Measurements from ENCODE around the gene CENPVL2.
"Not testable (repeated sequence)": the region's sequence is repeated elsewhere in the genome, so short reads cannot be mapped to it uniquely, and the experiment has no call there.

CENPVL2 gene

DNA sequence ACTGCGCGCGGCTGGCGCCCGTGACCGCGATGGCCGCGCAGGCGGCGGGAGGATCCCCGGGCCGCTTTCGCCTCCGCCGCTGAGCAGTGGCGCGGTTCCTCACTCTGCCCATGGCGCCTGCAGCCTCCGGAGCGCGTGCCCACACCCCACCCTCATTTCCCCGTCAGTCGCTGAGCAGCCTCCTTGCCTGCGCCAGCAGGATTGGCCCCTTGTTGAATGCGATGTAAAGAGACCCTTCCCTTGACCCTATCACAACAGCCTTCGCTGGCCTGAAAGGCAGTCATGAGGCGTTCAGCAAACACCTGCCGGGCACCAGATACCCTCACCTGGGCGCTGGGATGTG is at the start of gene CENPVL2:
CENPVL2 (minus strand) TSS at position 112 of the 343 bp plus-strand sequence; CDS start at position 112, 0 bp downstream.
- in situ Hi-C loops (cut with MboI; ENCODE audit: low sequenced_read_pairs) = not testable (repeated sequence)

DNA sequence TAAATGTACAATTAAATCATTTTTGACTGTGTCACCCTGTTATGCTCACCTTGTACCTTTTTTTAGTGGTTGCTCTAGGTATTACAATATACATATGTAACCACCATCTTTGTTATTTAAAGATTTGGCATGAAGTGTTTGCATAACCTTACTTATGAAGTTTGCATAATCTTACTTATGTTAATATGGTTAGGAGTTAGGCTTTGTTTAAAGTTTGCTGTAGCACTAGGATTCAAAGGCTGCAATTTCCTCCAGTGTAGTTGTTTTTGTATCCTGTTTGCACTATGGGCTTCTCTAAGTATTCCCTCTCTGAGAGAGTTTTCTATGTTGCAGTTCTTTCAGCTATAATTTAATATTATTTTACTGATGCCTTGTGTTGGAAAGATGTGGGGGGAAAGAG is 45.6 kb upstream of the CENPVL2 start:
- in situ Hi-C loops (cut with MboI; ENCODE audit: low sequenced_read_pairs) = no loop called here

DNA sequence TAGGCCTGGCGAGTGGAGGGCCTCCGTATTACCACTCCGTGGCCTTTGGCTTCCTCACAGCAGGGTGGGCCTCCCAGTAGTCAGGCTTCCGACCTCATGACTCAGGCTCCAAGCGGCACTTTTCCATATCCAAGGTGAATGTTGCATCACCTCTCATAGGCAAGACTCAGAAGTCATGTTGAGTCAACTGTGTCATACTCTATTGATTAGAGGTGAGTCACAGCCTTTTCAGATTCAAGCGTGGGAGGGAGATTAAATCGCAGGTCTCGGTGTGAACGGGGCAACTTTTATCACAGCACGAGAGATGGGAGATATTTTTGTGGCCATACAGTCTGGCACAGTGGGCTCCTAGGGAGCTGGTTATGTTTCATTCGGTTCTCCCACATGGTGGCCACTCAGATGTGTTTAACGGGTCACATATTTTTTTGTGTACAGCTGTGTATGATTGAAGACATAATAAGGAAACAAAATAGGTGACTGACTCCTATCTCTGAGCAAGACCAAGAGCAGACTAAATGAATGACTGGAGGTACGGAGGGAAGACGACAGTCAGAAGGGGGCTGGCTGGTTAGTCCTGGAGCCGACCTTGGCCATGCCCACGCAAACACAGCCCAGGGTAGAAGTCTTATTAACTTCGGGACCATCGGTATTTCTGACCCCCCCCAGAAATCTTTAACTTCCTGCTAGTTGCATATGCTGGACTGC is 30.5 kb upstream of the CENPVL2 start:
- in situ Hi-C loops (cut with MboI; ENCODE audit: low sequenced_read_pairs) = not testable (repeated sequence)

DNA sequence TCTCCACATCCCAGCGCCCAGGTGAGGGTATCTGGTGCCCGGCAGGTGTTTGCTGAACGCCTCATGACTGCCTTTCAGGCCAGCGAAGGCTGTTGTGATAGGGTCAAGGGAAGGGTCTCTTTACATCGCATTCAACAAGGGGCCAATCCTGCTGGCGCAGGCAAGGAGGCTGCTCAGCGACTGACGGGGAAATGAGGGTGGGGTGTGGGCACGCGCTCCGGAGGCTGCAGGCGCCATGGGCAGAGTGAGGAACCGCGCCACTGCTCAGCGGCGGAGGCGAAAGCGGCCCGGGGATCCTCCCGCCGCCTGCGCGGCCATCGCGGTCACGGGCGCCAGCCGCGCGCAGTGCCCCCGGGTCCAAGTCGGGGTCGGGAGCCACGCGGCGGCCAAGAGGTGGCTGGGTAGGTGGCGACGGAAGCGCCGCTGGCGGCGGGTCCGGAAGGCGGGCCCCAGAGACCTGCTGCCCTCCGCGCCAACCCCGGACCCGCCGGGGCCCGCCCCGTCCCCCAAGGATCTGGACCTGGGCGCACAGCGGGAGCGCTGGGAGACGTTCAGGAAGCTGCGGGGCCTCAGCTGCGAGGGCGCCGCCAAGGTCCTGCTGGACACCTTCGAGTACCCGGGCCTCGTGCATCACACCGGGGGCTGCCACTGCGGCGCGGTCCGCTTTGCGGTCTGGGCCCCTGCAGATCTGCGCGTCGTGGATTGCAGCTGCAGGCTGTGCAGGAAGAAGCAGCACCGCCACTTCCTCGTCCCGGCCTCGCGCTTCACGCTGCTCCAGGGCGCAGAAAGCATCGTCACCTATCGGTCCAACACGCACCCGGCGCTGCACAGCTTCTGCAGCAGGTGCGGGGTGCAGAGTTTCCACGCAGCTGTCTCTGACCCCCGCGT is 27.9 kb upstream of the CENPVL2 start, which contains the start of gene CENPVL1:
CENPVL1 (plus strand) TSS at position 236 of the 888 bp plus-strand sequence; CDS start at position 236, 0 bp downstream.
- in situ Hi-C loops (cut with MboI; ENCODE audit: low sequenced_read_pairs) = not testable (repeated sequence)

DNA sequence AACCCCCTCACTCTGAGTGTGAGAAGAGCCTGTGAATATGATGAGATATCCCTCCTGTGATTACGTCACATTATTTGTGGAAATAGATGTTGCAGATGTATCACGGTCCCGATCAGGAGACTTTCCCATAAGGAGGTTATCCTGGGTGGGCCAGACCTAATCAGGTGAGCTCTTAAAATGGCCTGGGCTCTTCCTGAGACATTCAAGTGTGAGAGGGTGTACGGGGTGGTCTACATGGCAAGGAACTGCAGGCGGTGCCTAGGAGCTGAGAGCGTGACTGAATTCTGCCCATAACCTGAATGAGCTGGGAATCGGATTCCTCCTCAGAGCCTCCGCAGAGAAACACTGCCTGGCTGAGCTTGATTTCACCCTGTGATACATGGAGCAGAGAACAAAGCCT is 14.8 kb upstream of the CENPVL2 start:
- in situ Hi-C loops (cut with MboI; ENCODE audit: low sequenced_read_pairs) = no loop called here

DNA sequence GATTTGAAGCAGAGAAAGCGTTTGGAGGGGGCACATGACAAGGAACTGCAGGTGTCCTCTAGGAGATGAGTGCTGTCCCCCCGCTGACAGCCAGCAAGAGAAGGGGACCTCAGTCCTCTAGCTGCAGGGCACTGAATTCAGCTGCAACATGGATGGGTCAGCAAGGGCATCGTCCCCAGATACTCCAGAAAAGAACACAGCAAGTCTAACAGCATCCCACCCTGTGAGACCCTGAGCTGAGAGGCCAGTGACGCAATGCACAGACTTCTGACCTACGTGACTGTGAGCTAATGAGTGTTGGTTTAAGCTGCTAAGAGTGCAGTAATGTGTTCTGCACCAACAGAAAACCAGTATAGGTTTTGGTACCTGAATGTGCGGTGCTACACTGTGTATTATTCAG is 11.6 kb upstream of the CENPVL2 start:
- in situ Hi-C loops (cut with MboI; ENCODE audit: low sequenced_read_pairs) = no loop called here

DNA sequence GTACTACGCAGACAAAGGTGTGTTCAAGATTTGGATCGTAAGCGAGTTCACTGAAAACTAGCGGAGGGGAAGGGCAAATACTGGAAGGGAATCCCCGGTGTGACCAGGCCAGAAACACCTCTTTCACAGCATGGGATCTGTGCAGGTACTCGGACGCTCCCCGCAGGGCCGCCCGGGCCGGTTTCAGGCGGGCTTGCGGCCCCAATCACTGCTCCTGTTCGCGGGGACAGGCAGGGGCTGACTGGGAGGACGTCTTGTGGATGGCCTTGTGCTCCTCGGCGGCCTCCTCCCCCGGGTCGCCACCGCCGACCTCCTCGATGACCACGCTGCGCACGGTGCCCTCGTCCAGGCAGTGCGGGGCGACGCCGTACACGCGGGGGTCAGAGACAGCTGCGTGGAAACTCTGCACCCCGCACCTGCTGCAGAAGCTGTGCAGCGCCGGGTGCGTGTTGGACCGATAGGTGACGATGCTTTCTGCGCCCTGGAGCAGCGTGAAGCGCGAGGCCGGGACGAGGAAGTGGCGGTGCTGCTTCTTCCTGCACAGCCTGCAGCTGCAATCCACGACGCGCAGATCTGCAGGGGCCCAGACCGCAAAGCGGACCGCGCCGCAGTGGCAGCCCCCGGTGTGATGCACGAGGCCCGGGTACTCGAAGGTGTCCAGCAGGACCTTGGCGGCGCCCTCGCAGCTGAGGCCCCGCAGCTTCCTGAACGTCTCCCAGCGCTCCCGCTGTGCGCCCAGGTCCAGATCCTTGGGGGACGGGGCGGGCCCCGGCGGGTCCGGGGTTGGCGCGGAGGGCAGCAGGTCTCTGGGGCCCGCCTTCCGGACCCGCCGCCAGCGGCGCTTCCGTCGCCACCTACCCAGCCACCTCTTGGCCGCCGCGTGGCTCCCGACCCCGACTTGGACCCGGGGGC is 567 bp downstream of the CENPVL2 start:
- in situ Hi-C loops (cut with MboI; ENCODE audit: low sequenced_read_pairs) = not testable (repeated sequence)

DNA sequence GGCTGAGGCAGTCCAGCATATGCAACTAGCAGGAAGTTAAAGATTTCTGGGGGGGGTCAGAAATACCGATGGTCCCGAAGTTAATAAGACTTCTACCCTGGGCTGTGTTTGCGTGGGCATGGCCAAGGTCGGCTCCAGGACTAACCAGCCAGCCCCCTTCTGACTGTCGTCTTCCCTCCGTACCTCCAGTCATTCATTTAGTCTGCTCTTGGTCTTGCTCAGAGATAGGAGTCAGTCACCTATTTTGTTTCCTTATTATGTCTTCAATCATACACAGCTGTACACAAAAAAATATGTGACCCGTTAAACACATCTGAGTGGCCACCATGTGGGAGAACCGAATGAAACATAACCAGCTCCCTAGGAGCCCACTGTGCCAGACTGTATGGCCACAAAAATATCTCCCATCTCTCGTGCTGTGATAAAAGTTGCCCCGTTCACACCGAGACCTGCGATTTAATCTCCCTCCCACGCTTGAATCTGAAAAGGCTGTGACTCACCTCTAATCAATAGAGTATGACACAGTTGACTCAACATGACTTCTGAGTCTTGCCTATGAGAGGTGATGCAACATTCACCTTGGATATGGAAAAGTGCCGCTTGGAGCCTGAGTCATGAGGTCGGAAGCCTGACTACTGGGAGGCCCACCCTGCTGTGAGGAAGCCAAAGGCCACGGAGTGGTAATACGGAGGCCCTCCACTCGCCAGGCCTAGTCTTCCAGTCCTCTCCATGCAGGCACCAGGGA is 2.8 kb downstream of the CENPVL2 start:
- in situ Hi-C loops (cut with MboI; ENCODE audit: low sequenced_read_pairs) = not testable (repeated sequence)

DNA sequence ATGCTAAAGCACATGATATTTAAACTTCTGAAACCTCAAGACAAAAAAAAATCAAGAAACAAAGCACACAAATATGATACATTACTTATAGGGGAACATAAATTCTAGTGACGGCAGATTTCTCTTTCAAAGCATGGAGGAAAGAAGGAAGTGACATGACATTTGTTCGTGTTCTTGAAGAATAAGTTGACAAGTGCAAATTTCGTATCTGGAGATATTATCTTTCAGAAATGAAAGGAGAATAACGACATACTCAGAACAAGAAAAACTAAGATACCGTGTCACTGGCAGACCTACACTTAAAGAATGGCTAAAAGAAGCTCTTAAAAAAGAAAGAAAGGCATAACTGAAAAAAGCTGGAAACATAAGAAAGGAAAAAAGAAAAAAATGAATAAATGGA is 16.6 kb downstream of the CENPVL2 start:
- in situ Hi-C loops (cut with MboI; ENCODE audit: low sequenced_read_pairs) = no loop called here

DNA sequence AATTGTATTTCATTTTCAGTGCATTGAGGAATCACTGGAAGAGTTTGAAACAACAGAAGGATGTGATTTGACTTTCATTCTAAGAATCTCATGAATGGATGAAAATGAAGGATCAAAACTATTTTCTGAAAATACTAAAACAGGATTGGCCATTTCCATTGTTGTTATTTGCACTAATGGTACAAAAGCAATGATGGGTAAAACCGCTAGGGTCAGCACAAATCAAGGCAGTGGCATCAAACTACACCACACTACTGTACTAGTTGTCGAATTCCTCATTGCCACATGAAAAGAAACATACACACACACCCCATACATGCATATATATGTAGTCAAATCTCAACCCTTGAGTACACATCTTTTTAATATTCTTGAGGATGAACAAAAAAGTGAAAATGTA is 39.3 kb downstream of the CENPVL2 start:
- in situ Hi-C loops (cut with MboI; ENCODE audit: low sequenced_read_pairs) = no loop called here

DNA sequence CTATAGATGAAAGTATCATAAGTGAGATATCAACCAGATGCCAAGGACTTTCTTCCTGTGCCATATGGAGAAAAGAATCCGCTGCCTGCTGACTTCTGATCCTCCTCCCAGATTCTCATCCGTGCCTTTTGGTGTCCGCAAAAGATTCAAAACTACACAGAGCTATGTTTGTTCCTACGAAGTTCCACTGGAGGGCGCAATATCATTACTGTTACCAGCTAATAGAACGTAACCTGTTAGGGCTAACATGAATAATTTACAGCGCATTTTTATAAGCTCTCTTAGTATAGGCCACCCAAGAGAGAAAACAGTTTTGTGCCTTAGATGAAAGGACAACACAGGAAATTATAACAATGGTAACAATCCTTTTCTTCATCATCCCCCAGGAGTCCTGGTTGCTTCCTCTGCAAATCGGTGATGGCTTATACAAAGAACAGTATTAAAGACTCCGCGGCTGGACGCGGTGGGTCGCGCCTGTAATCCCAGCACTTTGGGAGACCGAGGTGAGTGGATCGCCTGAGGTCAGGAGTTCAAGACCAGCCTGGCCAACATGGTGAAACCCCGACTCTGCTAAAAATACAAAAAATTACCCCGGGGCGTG is 41.1 kb downstream of the CENPVL2 start:
- in situ Hi-C loops (cut with MboI; ENCODE audit: low sequenced_read_pairs) = no loop called here

DNA sequence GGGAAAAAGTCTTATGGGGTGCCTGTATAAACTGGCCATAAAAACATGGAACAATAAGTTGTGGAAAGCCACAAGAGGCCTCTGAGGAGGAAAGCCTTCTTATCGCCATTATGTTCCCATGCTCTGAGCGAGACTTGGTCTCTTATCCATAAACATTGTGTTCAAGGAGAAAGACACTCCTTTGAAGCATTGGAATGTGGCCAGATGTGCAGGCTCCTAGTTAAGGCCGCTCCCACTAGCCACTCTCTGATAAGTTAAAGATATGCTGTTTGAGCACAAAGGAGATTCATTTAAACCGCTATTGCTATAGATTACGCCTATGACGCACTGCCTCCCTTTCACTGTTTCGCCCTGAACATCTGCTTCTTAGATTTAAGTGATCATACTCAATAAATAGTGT is 46.1 kb downstream of the CENPVL2 start:
- in situ Hi-C loops (cut with MboI; ENCODE audit: low sequenced_read_pairs) = not testable (repeated sequence)
